ENCODE data around the gene RILP.

The RILP gene

DNA sequence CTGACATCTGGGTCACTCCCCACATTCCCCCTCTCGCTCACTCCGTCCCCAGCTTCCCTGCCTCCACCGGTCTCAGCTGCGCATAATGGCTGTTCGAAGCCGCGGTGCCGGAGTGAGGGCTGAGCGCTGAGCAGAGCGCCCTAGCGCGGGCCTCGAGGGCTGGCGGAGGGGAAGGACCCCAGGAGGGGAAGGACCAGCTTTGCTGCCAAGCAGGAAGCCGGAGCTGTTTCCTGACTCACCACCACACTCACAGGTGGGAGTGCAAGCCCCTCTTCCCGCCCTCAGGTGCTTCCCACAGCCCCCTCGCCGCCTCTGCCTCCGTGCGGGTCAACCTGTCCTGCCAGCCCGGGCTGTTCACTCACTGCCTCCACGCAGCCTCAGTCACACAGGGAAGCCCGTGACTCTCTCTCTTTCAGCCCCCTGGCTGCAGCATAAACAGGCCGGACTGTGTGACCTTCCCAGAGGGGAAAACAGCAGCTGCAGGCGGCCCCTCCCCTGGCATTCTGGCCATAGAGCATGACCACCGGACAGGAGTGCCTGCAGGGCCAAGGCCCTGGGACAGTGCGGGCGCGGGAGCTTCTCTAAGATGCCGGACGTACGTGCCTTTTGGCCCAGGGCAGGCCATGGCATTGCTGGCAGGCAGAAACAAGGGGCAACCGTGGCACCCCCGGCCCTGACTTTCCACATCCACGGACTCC, 44.7 kb downstream of the RILP start:
- in situ Hi-C loops (cut with MboI; ENCODE audit: low sequenced_read_pairs) = no loop called here

GRCh38 chr17:1601571-1601970, 48.1 kb downstream of the RILP start:
- in situ Hi-C loops (cut with MboI; ENCODE audit: low sequenced_read_pairs) = no loop called here

- in situ Hi-C loops (cut with MboI; ENCODE audit: low sequenced_read_pairs) = no loop called here
Measured at GRCh38 chr17:1598399-1599095, 51.1 kb downstream of the RILP start.

GRCh38 chr17:1597861-1598342, 51.8 kb downstream of the RILP start:
- in situ Hi-C loops (cut with MboI; ENCODE audit: low sequenced_read_pairs) = no loop called here

Data from hTERT RPE-1 (cell line).